Activated CD8-positive, alpha-beta T cell treated with anti-CD3 and anti-CD28 coated beads, Interleukin-2, amount 10 ng/mL, durations not matched to agents 7 days and 5 days (primary cell): ENCODE data around the gene DEPDC1. TPM values are rescaled to one million over a fixed set of nuclear protein-coding genes. Genes with fewer than 3 reads are reported as not detected.

Source experiments
- ATAC-seq: fragments of 150-1000 bp; cut with Tn5 transposase; one replicate; pipeline ENCODE4 v1.10.0; 2021; ENCODE audit warnings: moderate library complexity
- CTCF ChIA-PET: fragments of 350-600 bp; sonication (Branson Sonifier 250); formaldehyde crosslinking; loops from one replicate; lab custom pipeline; 2021; ENCODE audit warnings: antibody characterized with exemption; lab: Charles Lee
- POLR2A ChIA-PET: fragments of 350-600 bp; sonication (Branson Sonifier 250); formaldehyde crosslinking; loops from one replicate; lab custom pipeline; 2021; ENCODE audit warnings: antibody characterized with exemption; lab: Charles Lee
- DNase-seq: peaks from one replicate; pipeline ENCODE4 v3.0.0-alpha.2; 2020
- H3K27ac Mint-ChIP-seq: one replicate; pipeline ENCODE4 v1.8.0; 2021; ENCODE audit warnings: mild to moderate bottlenecking, mixed read lengths
- H3K27me3 Mint-ChIP-seq: one replicate; pipeline ENCODE4 v1.8.0; 2021; ENCODE audit warnings: low read depth, mixed read lengths
- H3K36me3 Mint-ChIP-seq: one replicate; pipeline ENCODE4 v1.8.0; 2021; ENCODE audit warnings: low read depth, mixed read lengths
- H3K4me1 Mint-ChIP-seq: one replicate; pipeline ENCODE4 v1.8.0; 2021; ENCODE audit warnings: low read depth, mixed read lengths
- H3K4me3 Mint-ChIP-seq: one replicate; pipeline ENCODE4 v1.8.0; 2021; ENCODE audit warnings: mild to moderate bottlenecking, mixed read lengths
- H3K9me3 Mint-ChIP-seq: one replicate; pipeline ENCODE4 v1.8.0; 2022; ENCODE audit warnings: mixed read lengths; ENCODE audit not compliant: insufficient read depth
- total RNA-seq, 2 experiments: library from RNA; stranded (reverse); gene quantifications; one replicate each; pipeline ENCODE4 v1.2.3, GENCODE V29; 2021

Gene DEPDC1
- total RNA-seq: 10 to 100 TPM; 25.3 to 28.7 TPM

- ChIA-PET CTCF (interaction anchor here (0.6 to 1.4 kb wide), 2 partner anchors 54 to 1240 kb away, joined by 3 read pairs; no protein-coding TSS in a partner anchor), POLR2A (interaction anchor here (0.5 kb wide), 1 partner anchor 1462 kb away, joined by 3 read pairs; no protein-coding TSS in a partner anchor)
- peaks cover 25% of the 10 kb centered on the region for H3K36me3 Mint-ChIP-seq
- peak within 1 kb of the TSS; percentile 96 for H3K4me3 Mint-ChIP-seq
- ATAC-seq (peak; percentile 99), DNase-seq (peak; percentile 89)
- no peaks in the 10 kb centered on the region for H3K9me3 Mint-ChIP-seq
- peaks cover 34% of the 10 kb centered on the region for H3K27me3 Mint-ChIP-seq
- H3K4me1 Mint-ChIP-seq: peaks cover 32% of the 10 kb centered on the region
- H3K27ac Mint-ChIP-seq: peak within 1 kb of the TSS; percentile 92
Observed at GRCh38 chr1:68496680-68497357, at the start of gene DEPDC1. DEPDC1 (minus strand) TSS chr1:68497082; CDS start chr1:68496999, 83 bp downstream.

- no peak for ATAC-seq
- CTCF ChIA-PET: no interaction called here
- H3K27me3 Mint-ChIP-seq: no peaks in the 10 kb centered on the region
- no peaks in the 10 kb centered on the region for H3K4me1 Mint-ChIP-seq
- POLR2A ChIA-PET: no interaction called here
- H3K27ac Mint-ChIP-seq: no peak overlapping the region
- no peaks in the 10 kb centered on the region for H3K9me3 Mint-ChIP-seq
- no peak for DNase-seq
- H3K36me3 Mint-ChIP-seq: no peaks in the 10 kb centered on the region
- no peak overlapping the region for H3K4me3 Mint-ChIP-seq
Observed at GRCh38 chr1:68544651-68545050, 47.8 kb upstream of the DEPDC1 start.

GRCh38 chr1:68542586-68542985 lies 45.7 kb upstream of the DEPDC1 start:
- POLR2A ChIA-PET: no interaction called here
- no peak for ATAC-seq
- Mint-ChIP-seq H3K36me3 (no peaks in the 10 kb centered on the region), H3K4me1 (no peaks in the 10 kb centered on the region), H3K27me3 (no peaks in the 10 kb centered on the region), H3K9me3 (no peaks in the 10 kb centered on the region), H3K27ac (no peak overlapping the region), H3K4me3 (no peak overlapping the region)
- CTCF ChIA-PET: no interaction called here
- no peak for DNase-seq

GRCh38 chr1:68538941-68539340 lies 42.1 kb upstream of the DEPDC1 start:
- Mint-ChIP-seq H3K36me3 (no peaks in the 10 kb centered on the region), H3K27ac (no peak overlapping the region), H3K4me1 (no peaks in the 10 kb centered on the region), H3K9me3 (no peaks in the 10 kb centered on the region), H3K4me3 (no peak overlapping the region), H3K27me3 (peaks cover 2% of the 10 kb centered on the region)
- DNase-seq (no peak), ATAC-seq (no peak)
- CTCF ChIA-PET: no interaction called here
- POLR2A ChIA-PET: no interaction called here

GRCh38 chr1:68528243-68528642 lies 31.4 kb upstream of the DEPDC1 start:
- H3K4me1 Mint-ChIP-seq: no peaks in the 10 kb centered on the region
- ATAC-seq (no peak), DNase-seq (no peak)
- no peak overlapping the region for H3K4me3 Mint-ChIP-seq
- H3K27me3 Mint-ChIP-seq: no peaks in the 10 kb centered on the region
- H3K9me3 Mint-ChIP-seq: no peaks in the 10 kb centered on the region
- ChIA-PET CTCF (no interaction called here), POLR2A (no interaction called here)
- no peak overlapping the region for H3K27ac Mint-ChIP-seq
- no peaks in the 10 kb centered on the region for H3K36me3 Mint-ChIP-seq

- no peak overlapping the region for H3K27ac Mint-ChIP-seq
- ATAC-seq (no peak), DNase-seq (no peak)
- H3K36me3 Mint-ChIP-seq: no peaks in the 10 kb centered on the region
- CTCF ChIA-PET: no interaction called here
- no peaks in the 10 kb centered on the region for H3K4me1 Mint-ChIP-seq
- H3K27me3 Mint-ChIP-seq: no peaks in the 10 kb centered on the region
- H3K9me3 Mint-ChIP-seq: no peaks in the 10 kb centered on the region
- POLR2A ChIA-PET: no interaction called here
- no peak overlapping the region for H3K4me3 Mint-ChIP-seq
Observed at GRCh38 chr1:68525781-68526180, 28.9 kb upstream of the DEPDC1 start.

GRCh38 chr1:68521286-68521685 lies 24.4 kb upstream of the DEPDC1 start:
- H3K27me3 Mint-ChIP-seq: no peaks in the 10 kb centered on the region
- CTCF ChIA-PET: no interaction called here
- POLR2A ChIA-PET: no interaction called here
- ATAC-seq (no peak), DNase-seq (no peak)
- no peaks in the 10 kb centered on the region for H3K9me3 Mint-ChIP-seq
- no peaks in the 10 kb centered on the region for H3K36me3 Mint-ChIP-seq
- no peaks in the 10 kb centered on the region for H3K4me1 Mint-ChIP-seq
- H3K27ac Mint-ChIP-seq: no peak overlapping the region
- H3K4me3 Mint-ChIP-seq: no peak overlapping the region

- Mint-ChIP-seq H3K9me3 (no peaks in the 10 kb centered on the region), H3K4me1 (no peaks in the 10 kb centered on the region), H3K4me3 (no peak overlapping the region), H3K36me3 (no peaks in the 10 kb centered on the region), H3K27me3 (peaks cover 5% of the 10 kb centered on the region), H3K27ac (no peak overlapping the region)
- ChIA-PET CTCF (no interaction called here), POLR2A (no interaction called here)
- ATAC-seq: no peak
- DNase-seq: no peak
Observed at GRCh38 chr1:68516066-68516465, 19.2 kb upstream of the DEPDC1 start.

- Mint-ChIP-seq H3K4me3 (no peak overlapping the region), H3K4me1 (no peaks in the 10 kb centered on the region), H3K27me3 (peaks cover 7% of the 10 kb centered on the region), H3K36me3 (no peaks in the 10 kb centered on the region), H3K27ac (no peak overlapping the region), H3K9me3 (no peaks in the 10 kb centered on the region)
- DNase-seq: no peak
- ATAC-seq: no peak
- ChIA-PET CTCF (no interaction called here), POLR2A (no interaction called here)
Observed at GRCh38 chr1:68511254-68511653, 14.4 kb upstream of the DEPDC1 start.

GRCh38 chr1:68506386-68506785 lies 9.5 kb upstream of the DEPDC1 start:
- ChIA-PET POLR2A (no interaction called here), CTCF (no interaction called here)

GRCh38 chr1:68503085-68503484 lies 6.2 kb upstream of the DEPDC1 start:
- H3K9me3 Mint-ChIP-seq: no peaks in the 10 kb centered on the region
- CTCF ChIA-PET: no interaction called here
- peaks cover 44% of the 10 kb centered on the region for H3K27me3 Mint-ChIP-seq
- ATAC-seq: no peak
- peaks cover 4% of the 10 kb centered on the region for H3K4me1 Mint-ChIP-seq
- H3K4me3 Mint-ChIP-seq: no peak overlapping the region
- no peak for DNase-seq
- H3K36me3 Mint-ChIP-seq: no peaks in the 10 kb centered on the region
- POLR2A ChIA-PET: no interaction called here
- H3K27ac Mint-ChIP-seq: no peak overlapping the region

More at GRCh38 chr1:68506386-68506785, 9.5 kb upstream of the DEPDC1 start:
- no peak overlapping the region for H3K4me3 Mint-ChIP-seq
- DNase-seq (no peak), ATAC-seq (no peak)
- no peaks in the 10 kb centered on the region for H3K36me3 Mint-ChIP-seq
- peaks cover 21% of the 10 kb centered on the region for H3K27me3 Mint-ChIP-seq
- H3K9me3 Mint-ChIP-seq: no peaks in the 10 kb centered on the region
- H3K27ac Mint-ChIP-seq: no peak overlapping the region
- H3K4me1 Mint-ChIP-seq: peaks cover 2% of the 10 kb centered on the region

GRCh38 chr1:68497358-68497698 lies 446 bp upstream of the DEPDC1 start:
- POLR2A ChIA-PET: interaction anchor here (0.5 kb wide), 1 partner anchor 1462 kb away, joined by 3 read pairs; no protein-coding TSS in a partner anchor
- no peak for ATAC-seq
- DNase-seq: no peak
- Mint-ChIP-seq H3K27ac (peak overlapping the region; percentile 92), H3K4me3 (peak overlapping the region; percentile 96), H3K9me3 (no peaks in the 10 kb centered on the region), H3K27me3 (peaks cover 37% of the 10 kb centered on the region), H3K36me3 (peaks cover 23% of the 10 kb centered on the region), H3K4me1 (peaks cover 30% of the 10 kb centered on the region)
- CTCF ChIA-PET: interaction anchor here (1.4 kb wide), 1 partner anchor 55 kb away, joined by 3 read pairs; no protein-coding TSS in a partner anchor
